ENCODE results near the gene COX17. TPM values are rescaled to one million over a fixed set of nuclear protein-coding genes. Genes with fewer than 3 reads are reported as not detected.

COX17 gene
- total RNA-seq, 1 donor from 2014 or later: 28.3 TPM

DNA sequence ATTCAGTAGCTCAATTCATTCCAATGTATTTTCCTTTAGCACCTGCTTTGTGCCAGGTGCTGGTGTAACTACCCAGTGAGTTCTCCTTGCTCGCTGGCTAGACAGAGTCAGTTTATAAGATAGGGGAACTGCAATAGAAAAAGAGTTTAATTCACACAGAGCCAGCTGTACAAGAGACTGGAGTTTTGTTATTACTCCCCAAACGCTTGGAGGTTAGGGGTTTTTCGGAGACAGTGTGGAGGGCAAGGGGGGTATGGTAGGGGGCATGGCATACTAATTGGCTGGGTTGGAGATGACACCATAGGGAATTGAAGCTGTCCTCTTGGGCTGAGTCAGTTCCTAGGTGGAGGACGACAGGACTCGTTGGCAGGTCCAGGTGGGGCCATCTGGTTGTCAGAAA, 20.2 kb upstream of the COX17 start:
- H3K27me3 Mint-ChIP-seq: no peaks in the 10 kb centered on the region

DNA sequence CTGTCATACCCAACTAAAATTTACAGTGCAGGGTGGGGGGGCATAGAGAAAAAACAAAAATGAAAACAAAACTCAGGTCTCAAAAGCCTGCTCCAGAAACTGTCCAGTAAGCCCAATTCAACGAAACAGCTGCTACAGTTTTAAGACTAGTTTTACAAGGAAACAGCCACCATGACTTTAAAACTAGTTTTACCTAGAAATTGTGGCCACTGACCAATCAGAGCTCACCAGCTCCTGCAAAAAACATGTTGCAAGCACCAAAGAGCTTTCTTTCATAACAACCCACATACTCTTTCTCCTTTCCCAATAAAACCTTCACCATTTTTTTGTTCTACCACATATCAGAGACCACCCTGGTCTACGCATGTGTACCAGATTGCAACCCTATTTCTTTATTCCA, 18.3 kb upstream of the COX17 start:
- Mint-ChIP-seq H3K27ac (no peak overlapping the region), H3K36me3 (no peaks in the 10 kb centered on the region), H3K4me1 (ENCODE audit: unreplicated experiment) (no peaks in the 10 kb centered on the region), H3K4me3 (no peak overlapping the region), H3K27me3 (no peaks in the 10 kb centered on the region), H3K9me3 (no peaks in the 10 kb centered on the region)
- TF ChIP-seq, protein P1, sequence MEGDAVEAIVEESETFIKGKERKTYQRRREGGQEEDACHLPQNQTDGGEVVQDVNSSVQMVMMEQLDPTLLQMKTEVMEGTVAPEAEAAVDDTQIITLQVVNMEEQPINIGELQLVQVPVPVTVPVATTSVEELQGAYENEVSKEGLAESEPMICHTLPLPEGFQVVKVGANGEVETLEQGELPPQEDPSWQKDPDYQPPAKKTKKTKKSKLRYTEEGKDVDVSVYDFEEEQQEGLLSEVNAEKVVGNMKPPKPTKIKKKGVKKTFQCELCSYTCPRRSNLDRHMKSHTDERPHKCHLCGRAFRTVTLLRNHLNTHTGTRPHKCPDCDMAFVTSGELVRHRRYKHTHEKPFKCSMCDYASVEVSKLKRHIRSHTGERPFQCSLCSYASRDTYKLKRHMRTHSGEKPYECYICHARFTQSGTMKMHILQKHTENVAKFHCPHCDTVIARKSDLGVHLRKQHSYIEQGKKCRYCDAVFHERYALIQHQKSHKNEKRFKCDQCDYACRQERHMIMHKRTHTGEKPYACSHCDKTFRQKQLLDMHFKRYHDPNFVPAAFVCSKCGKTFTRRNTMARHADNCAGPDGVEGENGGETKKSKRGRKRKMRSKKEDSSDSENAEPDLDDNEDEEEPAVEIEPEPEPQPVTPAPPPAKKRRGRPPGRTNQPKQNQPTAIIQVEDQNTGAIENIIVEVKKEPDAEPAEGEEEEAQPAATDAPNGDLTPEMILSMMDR (conservative IDR thresholded peaks at IDR 0.05): no peak
- DNase-seq (ENCODE audit: extremely low spot score, unreplicated experiment): no peak

More for the DNA sequence above, 20.2 kb upstream of the COX17 start:
- Mint-ChIP-seq H3K27ac (no peak overlapping the region), H3K9me3 (no peaks in the 10 kb centered on the region), H3K4me3 (no peak overlapping the region), H3K4me1 (ENCODE audit: unreplicated experiment) (no peaks in the 10 kb centered on the region), H3K36me3 (no peaks in the 10 kb centered on the region)
- TF ChIP-seq, protein P1 (conservative IDR thresholded peaks at IDR 0.05): no peak
- DNase-seq (ENCODE audit: extremely low spot score, unreplicated experiment): no peak

DNA sequence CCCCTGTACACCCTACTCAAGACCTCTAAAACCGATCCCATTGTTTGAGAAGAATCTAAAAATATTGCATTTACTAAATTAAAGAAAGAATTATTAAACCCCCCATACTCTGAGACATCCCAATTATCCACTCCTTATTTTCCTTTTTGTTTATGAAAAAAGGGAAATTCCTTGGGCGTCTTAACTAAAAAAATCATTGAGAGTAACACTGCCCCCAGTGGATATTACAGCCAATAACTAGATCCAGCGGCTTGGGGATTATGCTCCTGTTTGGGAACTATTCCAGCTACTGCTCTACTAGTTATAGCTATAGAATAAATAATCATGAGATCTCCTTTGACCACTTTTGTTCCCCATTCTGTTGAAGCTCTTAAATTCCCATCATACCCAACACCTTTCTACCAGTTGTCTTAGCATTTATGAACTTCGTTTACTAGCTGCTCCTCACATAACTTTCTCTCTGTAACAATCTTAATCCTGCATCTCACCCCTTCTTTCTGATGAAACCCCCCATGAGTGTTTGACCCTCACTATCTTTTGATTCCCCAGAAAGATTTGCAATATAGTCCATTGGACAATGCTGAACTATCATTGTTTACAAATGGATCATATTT, 12.9 kb upstream of the COX17 start:
- no peaks in the 10 kb centered on the region for H3K36me3 Mint-ChIP-seq
- no peak for DNase-seq (ENCODE audit: extremely low spot score, unreplicated experiment)
- no peak overlapping the region for H3K27ac Mint-ChIP-seq
- no peak overlapping the region for H3K4me3 Mint-ChIP-seq
- no peaks in the 10 kb centered on the region for H3K4me1 Mint-ChIP-seq (ENCODE audit: unreplicated experiment)
- peaks cover 6% of the 10 kb centered on the region for H3K9me3 Mint-ChIP-seq
- H3K27me3 Mint-ChIP-seq: peaks cover 10% of the 10 kb centered on the region
- TF ChIP-seq, protein P1 (conservative IDR thresholded peaks at IDR 0.05): peak; percentile 77

DNA sequence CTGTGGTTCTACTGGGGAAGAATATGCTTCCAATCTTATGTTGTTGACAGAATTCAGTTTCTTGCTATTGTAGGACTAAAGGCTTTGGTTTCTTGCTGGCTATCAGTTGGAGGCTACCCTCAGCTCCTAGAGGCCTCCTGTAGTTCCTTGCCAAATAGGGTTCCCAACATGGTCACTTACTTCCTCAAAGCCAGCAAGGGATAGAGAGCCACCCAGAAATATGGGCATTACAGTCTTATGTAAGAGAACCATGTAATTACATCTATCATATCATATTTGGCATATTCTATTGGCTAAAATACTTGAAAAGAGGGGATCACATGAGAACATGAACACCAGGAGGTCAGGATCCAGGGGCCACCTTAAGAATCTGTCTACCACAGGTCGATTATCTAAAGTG, 6.2 kb upstream of the COX17 start:
- Mint-ChIP-seq H3K4me1 (ENCODE audit: unreplicated experiment) (no peaks in the 10 kb centered on the region), H3K4me3 (no peak overlapping the region), H3K9me3 (peaks cover 6% of the 10 kb centered on the region)

DNA sequence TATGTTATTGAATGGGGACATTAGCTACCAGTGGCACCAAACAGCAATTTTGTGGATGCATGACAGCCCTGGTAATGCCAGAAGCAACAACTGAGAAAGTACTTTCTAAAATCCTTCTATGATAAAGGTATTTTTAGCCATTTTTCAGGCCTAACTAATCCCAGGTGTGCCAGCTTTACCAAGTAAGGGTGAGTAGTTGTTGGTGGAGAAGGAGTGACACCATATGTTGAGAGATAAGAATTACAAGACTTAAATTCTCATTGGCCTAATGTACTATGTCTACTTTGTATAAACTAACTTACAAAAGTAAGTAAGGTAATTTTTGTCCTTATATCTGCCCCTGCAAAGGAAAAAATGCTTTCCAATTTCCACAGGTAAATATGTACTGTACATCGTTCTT, 4.1 kb upstream of the COX17 start:
- peaks cover 11% of the 10 kb centered on the region for H3K4me1 Mint-ChIP-seq (ENCODE audit: unreplicated experiment)
- H3K27me3 Mint-ChIP-seq: no peaks in the 10 kb centered on the region

More for the DNA sequence above, 6.2 kb upstream of the COX17 start:
- H3K27me3 Mint-ChIP-seq: peaks cover 3% of the 10 kb centered on the region
- no peaks in the 10 kb centered on the region for H3K36me3 Mint-ChIP-seq
- TF ChIP-seq, protein P1 (conservative IDR thresholded peaks at IDR 0.05): no peak
- H3K27ac Mint-ChIP-seq: no peak overlapping the region
- DNase-seq (ENCODE audit: extremely low spot score, unreplicated experiment): no peak

More for the DNA sequence above, 4.1 kb upstream of the COX17 start:
- TF ChIP-seq, protein P1 (conservative IDR thresholded peaks at IDR 0.05): peak; percentile 65
- no peak overlapping the region for H3K4me3 Mint-ChIP-seq
- H3K27ac Mint-ChIP-seq: no peak overlapping the region
- H3K9me3 Mint-ChIP-seq: no peaks in the 10 kb centered on the region
- no peak for DNase-seq (ENCODE audit: extremely low spot score, unreplicated experiment)
- no peaks in the 10 kb centered on the region for H3K36me3 Mint-ChIP-seq

Data from type B pancreatic cell (in vitro differentiated cells).